MM.1S (cell line): ENCODE measurements around the gene DYRK3.

Experiments used
- CTCF ChIP-seq: fragments of 300-600 bp; sonication (generic); IDR thresholded peaks from 2 replicates; pipeline ENCODE4 v1.5.1; 2016; ENCODE audit warnings: antibody characterized with exemption, low read length, mixed read lengths
- EZH2 ChIP-seq: fragments of 300-600 bp; sonication (generic); optimal IDR thresholded peaks from 2 replicates; pipeline ENCODE3; 2017; ENCODE audit warnings: low read depth, mild to moderate bottlenecking, antibody characterized with exemption, low read length, mixed read lengths
- EZH2phosphoT487 ChIP-seq: fragments of 300-600 bp; sonication (generic); IDR thresholded peaks from 2 replicates; pipeline ENCODE4 v1.6.1; 2018; ENCODE audit warnings: antibody characterized with exemption, low read length

DNA sequence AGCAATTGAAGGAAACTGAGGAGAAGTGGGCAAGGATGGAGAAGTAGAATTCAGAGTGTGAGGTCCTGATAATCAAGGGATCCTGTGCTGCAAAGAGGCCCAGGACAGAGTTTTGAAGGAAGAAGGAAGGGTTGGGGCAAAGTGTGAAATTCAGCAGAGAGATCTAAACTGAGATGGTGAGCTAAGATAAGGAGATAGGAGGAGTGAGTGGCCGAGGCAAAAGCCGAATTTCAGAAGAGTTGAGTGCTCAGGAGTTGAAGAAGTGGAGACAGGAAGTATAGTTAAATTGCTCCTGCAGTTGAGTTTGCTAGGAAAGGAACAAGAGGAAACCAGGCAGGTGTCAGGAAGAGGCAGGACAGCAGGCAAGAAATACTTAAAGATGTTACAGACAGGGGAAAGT, 33.0 kb downstream of the DYRK3 start:
- TF ChIP-seq CTCF (no peak), EZH2 (no peak), EZH2phosphoT487 (no peak)
